Adrenal gland (tissue), 5 donors: Measurements from ENCODE around the gene OLIG1.

Experiments used
- POLR2A ChIP-seq, 2 donors: fragments of 450-650 bp; IDR thresholded peaks; one replicate each; pipeline ENCODE4 v1.6.1; 2017; ENCODE audit warnings: antibody characterized with exemption in 2 of 2, mild to moderate bottlenecking in 2 of 2, moderate library complexity in 1 of 2
- TF ChIP-seq, protein P1 (sequence below), 6 experiments: fragments of 450-650 bp in 4 of 6; fragments of 200-600 bp in 2 of 6; sonication (generic) in 1 of 6; IDR thresholded peaks; 1 replicate in 5 of 6; 2 replicates in 1 of 6; pipeline versions ENCODE4 v1.5.1 to v1.8.0; 2016 to 2021; ENCODE audit warnings: antibody characterized with exemption in 6 of 6, mild to moderate bottlenecking in 2 of 6, moderate library complexity in 1 of 6
- donor health status: DM: no; HTN: no; CAD: no.

GRCh38 chr21:33067457-33067856 is 2.5 kb upstream of the OLIG1 start:
- TF ChIP-seq, protein P1, sequence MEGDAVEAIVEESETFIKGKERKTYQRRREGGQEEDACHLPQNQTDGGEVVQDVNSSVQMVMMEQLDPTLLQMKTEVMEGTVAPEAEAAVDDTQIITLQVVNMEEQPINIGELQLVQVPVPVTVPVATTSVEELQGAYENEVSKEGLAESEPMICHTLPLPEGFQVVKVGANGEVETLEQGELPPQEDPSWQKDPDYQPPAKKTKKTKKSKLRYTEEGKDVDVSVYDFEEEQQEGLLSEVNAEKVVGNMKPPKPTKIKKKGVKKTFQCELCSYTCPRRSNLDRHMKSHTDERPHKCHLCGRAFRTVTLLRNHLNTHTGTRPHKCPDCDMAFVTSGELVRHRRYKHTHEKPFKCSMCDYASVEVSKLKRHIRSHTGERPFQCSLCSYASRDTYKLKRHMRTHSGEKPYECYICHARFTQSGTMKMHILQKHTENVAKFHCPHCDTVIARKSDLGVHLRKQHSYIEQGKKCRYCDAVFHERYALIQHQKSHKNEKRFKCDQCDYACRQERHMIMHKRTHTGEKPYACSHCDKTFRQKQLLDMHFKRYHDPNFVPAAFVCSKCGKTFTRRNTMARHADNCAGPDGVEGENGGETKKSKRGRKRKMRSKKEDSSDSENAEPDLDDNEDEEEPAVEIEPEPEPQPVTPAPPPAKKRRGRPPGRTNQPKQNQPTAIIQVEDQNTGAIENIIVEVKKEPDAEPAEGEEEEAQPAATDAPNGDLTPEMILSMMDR (IDR thresholded peaks at IDR 0.05) = no peak
- TF ChIP-seq POLR2A (IDR thresholded peaks at IDR 0.05) = no peak
